SU-DHL-6 (cell line): ENCODE measurements around the gene APLN.

Experiments
- H2AFZ ChIP-seq: fragments of 200-600 bp; sonication (generic); 2 replicates; pipeline ENCODE4 v1.6.1; 2014; ENCODE audit warnings: low read depth, mild to moderate bottlenecking, moderate library complexity, mixed read lengths, antibody characterized with exemption, low read length; ENCODE audit not compliant: severe bottlenecking
- H3F3A ChIP-seq: fragments of 200-600 bp; shearing (Covaris generic); 2 replicates; pipeline ENCODE4 v1.6.0; 2016; ENCODE audit warnings: antibody characterized with exemption, mild to moderate bottlenecking; ENCODE audit not compliant: insufficient read depth
- H3K27ac ChIP-seq: fragments of 200-600 bp; sonication (generic); 2 replicates; pipeline ENCODE4 v1.5.1; 2016; ENCODE audit warnings: low read depth, mild to moderate bottlenecking, low read length, moderate library complexity, mixed read lengths
- H3K27me3 ChIP-seq: fragments of 200-600 bp; sonication (generic), shearing (Covaris generic); 2 replicates; pipeline ENCODE4 v1.6.0; 2014; ENCODE audit warnings: mild to moderate bottlenecking, low read length
- H3K36me3 ChIP-seq: fragments of 200-600 bp; sonication (generic); 2 replicates; pipeline ENCODE4 v1.6.1; 2014; ENCODE audit warnings: mild to moderate bottlenecking, low read length, mixed read lengths
- H3K4me2 ChIP-seq: fragments of 300-600, 200-600 bp; shearing (Covaris generic), sonication (generic); 2 replicates; pipeline ENCODE4 v1.6.0; 2014; ENCODE audit warnings: low read length, low read depth, mild to moderate bottlenecking; ENCODE audit not compliant: poor library complexity, severe bottlenecking
- H3K4me3 ChIP-seq: fragments of 200-600 bp; sonication (generic); 2 replicates; pipeline ENCODE4 v1.5.1; 2014; ENCODE audit warnings: antibody characterized with exemption, low read length, mild to moderate bottlenecking, mixed read lengths; ENCODE audit not compliant: insufficient read depth, poor library complexity, severe bottlenecking
- H3K79me2 ChIP-seq: fragments of 200-600 bp; sonication (generic); 2 replicates; pipeline ENCODE4 v1.6.1; 2014; ENCODE audit warnings: mild to moderate bottlenecking, low read length, moderate library complexity; ENCODE audit not compliant: insufficient read depth
- H3K9ac ChIP-seq: fragments of 200-600 bp; sonication (generic); 2 replicates; pipeline ENCODE4 v1.7.0; 2014; ENCODE audit warnings: mild to moderate bottlenecking, low read length
- H3K9me2 ChIP-seq: fragments of 200-600 bp; sonication (generic); replicated peaks from 2 replicates; pipeline ENCODE4 v1.6.1; 2014; ENCODE audit warnings: low read length; ENCODE audit not compliant: insufficient read depth
- H3K9me3 ChIP-seq: fragments of 200-600 bp; sonication (generic); 2 replicates; pipeline ENCODE4 v1.6.1; 2014; ENCODE audit warnings: low read length, mixed read lengths; ENCODE audit not compliant: insufficient read depth
- H4K20me1 ChIP-seq: fragments of 200-600 bp; sonication (generic); 2 replicates; pipeline ENCODE4 v1.6.1; 2014; ENCODE audit warnings: low read depth, mild to moderate bottlenecking, antibody characterized with exemption, low read length, moderate library complexity, mixed read lengths
- EZH2phosphoT487 ChIP-seq: fragments of 200-600 bp; sonication (generic), shearing (Covaris generic); conservative IDR thresholded peaks from 2 replicates; pipeline ENCODE4 v1.6.1; 2018; ENCODE audit warnings: mild to moderate bottlenecking, antibody characterized with exemption, low read length, moderate library complexity, mixed read lengths
- TF ChIP-seq, protein P1 (sequence below): fragments of 200-600 bp; sonication (generic); IDR thresholded peaks from one replicate; pipeline ENCODE4 v1.5.1; 2017; ENCODE audit warnings: antibody characterized with exemption, mild to moderate bottlenecking, low read length, moderate library complexity; ENCODE audit not compliant: insufficient read depth, poor library complexity, severe bottlenecking

The APLN gene

DNA sequence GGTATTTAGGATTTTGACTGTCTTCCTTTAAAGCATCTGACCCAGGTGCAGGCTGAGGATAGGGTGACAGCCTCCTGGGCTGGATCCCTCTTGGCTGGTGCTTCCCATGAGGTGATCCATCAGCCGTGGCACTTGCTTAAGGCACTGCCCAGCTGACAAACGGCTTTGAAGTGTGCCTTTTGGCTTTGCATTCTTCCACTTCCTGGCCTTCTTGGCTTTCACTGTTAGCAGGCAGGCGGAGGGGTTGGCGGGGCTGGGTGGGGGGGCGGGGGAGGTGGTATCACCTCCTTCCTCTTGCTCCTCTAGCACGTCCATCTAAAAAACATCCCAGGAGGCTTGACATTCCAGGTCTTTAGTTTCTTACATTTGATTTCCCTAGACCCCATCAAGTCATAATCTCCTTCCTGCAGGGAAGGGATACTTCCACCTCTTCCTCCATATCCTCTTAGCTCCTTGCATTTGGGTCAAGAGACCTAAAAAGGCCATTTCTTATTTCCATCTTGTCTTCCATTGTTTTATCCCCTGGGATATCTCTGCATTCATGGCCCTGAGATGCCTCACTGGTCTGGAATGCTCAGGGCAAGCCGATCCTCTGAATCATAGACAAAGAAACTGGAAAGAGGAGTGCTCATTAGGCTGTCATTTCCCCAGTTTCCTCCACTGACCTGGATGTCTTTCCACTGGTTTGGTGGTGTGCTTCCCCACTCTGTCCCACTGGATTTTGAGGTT is 11.3 kb upstream of the APLN start:
- Histone ChIP-seq H3K4me2 (no peak overlapping the region), H2AFZ (no peak overlapping the region), H4K20me1 (no peaks in the 10 kb centered on the region), H3F3A (no peaks in the 10 kb centered on the region), H3K9me2 (no peaks in the 10 kb centered on the region), H3K27ac (no peak overlapping the region), H3K79me2 (no peaks in the 10 kb centered on the region), H3K9ac (no peak overlapping the region), H3K4me3 (no peak overlapping the region), H3K27me3 (no peaks in the 10 kb centered on the region), H3K36me3 (no peaks in the 10 kb centered on the region), H3K9me3 (no peaks in the 10 kb centered on the region)
- TF ChIP-seq EZH2phosphoT487, result no peak
- TF ChIP-seq, protein P1, sequence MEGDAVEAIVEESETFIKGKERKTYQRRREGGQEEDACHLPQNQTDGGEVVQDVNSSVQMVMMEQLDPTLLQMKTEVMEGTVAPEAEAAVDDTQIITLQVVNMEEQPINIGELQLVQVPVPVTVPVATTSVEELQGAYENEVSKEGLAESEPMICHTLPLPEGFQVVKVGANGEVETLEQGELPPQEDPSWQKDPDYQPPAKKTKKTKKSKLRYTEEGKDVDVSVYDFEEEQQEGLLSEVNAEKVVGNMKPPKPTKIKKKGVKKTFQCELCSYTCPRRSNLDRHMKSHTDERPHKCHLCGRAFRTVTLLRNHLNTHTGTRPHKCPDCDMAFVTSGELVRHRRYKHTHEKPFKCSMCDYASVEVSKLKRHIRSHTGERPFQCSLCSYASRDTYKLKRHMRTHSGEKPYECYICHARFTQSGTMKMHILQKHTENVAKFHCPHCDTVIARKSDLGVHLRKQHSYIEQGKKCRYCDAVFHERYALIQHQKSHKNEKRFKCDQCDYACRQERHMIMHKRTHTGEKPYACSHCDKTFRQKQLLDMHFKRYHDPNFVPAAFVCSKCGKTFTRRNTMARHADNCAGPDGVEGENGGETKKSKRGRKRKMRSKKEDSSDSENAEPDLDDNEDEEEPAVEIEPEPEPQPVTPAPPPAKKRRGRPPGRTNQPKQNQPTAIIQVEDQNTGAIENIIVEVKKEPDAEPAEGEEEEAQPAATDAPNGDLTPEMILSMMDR, result no peak

DNA sequence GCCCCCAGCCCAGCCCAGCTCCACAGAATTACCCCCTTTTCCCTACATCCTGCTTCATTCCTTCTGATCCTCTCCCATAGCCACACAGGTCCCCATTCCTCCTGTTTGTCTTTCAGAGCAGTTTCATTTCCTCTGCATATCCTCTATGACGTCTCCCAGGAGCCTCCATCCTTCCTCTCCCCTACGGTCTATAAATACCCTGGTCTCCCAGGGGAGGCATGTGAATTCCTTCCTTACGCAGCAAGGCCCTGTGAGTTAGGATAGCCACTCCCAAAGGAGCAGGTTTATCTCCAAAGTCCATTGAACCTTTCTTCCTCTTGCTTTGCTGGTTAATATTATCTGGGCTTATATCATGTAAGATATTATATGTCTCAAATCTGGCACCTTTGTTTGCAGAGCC is 8.4 kb upstream of the APLN start:
- no peaks in the 10 kb centered on the region for H3K27me3 ChIP-seq
- no peak overlapping the region for H3K9ac ChIP-seq
- H3K4me3 ChIP-seq, result no peak overlapping the region
- H4K20me1 ChIP-seq, result no peaks in the 10 kb centered on the region
- no peaks in the 10 kb centered on the region for H3K79me2 ChIP-seq
- no peak overlapping the region for H3K27ac ChIP-seq
- no peak overlapping the region for H3K4me2 ChIP-seq
- H3K9me2 ChIP-seq, result no peaks in the 10 kb centered on the region
- H2AFZ ChIP-seq, result no peak overlapping the region
- TF ChIP-seq, protein P1, result no peak
- H3K9me3 ChIP-seq, result no peaks in the 10 kb centered on the region
- H3F3A ChIP-seq, result no peaks in the 10 kb centered on the region
- no peaks in the 10 kb centered on the region for H3K36me3 ChIP-seq

DNA sequence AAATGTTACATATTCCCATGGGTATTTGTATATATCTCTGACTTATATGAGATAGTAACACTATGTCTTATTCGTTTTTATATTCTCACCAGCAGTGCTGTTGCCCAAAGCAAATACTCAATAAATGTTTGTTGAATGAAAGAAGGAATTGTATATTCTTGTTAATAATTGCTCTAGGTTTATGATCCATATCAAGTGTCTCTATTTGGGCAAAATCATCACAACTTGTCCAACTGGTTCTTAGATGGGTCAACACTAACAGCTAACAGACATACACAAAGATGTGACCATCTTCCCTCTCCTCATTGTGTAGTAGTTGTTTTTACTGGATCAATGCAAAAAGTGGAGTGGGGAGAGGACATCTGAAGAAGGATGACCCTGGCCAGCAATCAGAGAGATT is 6.6 kb upstream of the APLN start:
- H3K4me3 ChIP-seq, result no peak overlapping the region
- no peaks in the 10 kb centered on the region for H3K27me3 ChIP-seq
- H2AFZ ChIP-seq, result no peak overlapping the region
- no peak overlapping the region for H3K27ac ChIP-seq
- H3K9me3 ChIP-seq, result no peaks in the 10 kb centered on the region
- TF ChIP-seq, protein P1, result no peak
- TF ChIP-seq EZH2phosphoT487, result no peak
- no peaks in the 10 kb centered on the region for H4K20me1 ChIP-seq
- H3F3A ChIP-seq, result no peaks in the 10 kb centered on the region
- H3K36me3 ChIP-seq, result no peaks in the 10 kb centered on the region
- no peak overlapping the region for H3K4me2 ChIP-seq
- no peaks in the 10 kb centered on the region for H3K9me2 ChIP-seq
- no peaks in the 10 kb centered on the region for H3K79me2 ChIP-seq
- H3K9ac ChIP-seq, result no peak overlapping the region
